Cerebellar nuclear complex (tissue), 1 donor: ENCODE measurements around the gene HS3ST6.
A peak's percentile ranks its signal among the peaks of the same experiment; 100 is the strongest.
"Not testable (repeated sequence)": the region's sequence is repeated elsewhere in the genome, so short reads cannot be mapped to it uniquely, and the experiment has no call there.

Experiments
- DNase-seq, 2 experiments: peaks; one replicate each; lab custom pipeline; 2025; lab: John Stamatoyannopoulos, UW

Gene HS3ST6

GRCh38 chr16:1918351-1919326 is at the start of gene HS3ST6:
HS3ST6 (minus strand) TSS chr16:1918415; CDS start chr16:1918323, 92 bp downstream.
- DNase-seq = no peak

GRCh38 chr16:1966460-1966859 is 48.2 kb upstream of the HS3ST6 start, which contains the start of gene RNF151:
RNF151 (plus strand) TSS chr16:1966856; CDS start chr16:1966882, 26 bp downstream.
- no peak for DNase-seq

DNA sequence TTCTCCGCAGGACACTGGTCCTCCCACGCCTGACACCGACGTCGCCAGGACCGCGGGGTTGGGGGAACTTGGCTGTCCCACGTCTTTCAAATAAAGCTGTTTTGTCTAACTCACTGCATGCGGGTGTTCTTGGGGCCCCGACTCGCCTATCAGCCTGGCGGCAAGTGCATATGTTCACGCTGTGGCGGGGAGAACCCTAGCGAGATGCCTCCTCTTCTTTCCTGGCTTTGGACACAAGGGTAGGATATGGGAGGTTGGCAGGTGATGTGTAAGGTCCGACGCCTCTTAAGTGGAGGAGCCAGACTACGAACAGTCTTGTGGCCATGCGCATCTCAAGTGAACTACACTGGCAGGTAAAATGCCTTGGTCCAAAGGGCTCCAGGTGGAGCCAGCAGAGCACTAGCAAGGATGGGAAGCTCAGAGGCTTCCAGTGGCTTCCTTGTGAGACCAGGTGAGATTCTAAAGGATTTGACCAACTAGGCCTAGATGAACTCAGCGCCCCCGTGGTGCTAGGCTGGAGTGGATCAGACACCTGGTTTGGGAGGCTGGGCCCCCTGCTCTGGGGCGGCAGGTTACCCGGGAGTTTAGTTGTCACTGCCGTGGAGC is 47.3 kb upstream of the HS3ST6 start:
- DNase-seq = no peak

- DNase-seq = peak; percentile 91 to 94
These were observed 46.5 kb upstream of the HS3ST6 start, which contains the start of gene RPS2 for GRCh38 chr16:1964506-1965395. RPS2 (minus strand) TSS chr16:1964826; CDS start chr16:1964625, 201 bp downstream.

DNA sequence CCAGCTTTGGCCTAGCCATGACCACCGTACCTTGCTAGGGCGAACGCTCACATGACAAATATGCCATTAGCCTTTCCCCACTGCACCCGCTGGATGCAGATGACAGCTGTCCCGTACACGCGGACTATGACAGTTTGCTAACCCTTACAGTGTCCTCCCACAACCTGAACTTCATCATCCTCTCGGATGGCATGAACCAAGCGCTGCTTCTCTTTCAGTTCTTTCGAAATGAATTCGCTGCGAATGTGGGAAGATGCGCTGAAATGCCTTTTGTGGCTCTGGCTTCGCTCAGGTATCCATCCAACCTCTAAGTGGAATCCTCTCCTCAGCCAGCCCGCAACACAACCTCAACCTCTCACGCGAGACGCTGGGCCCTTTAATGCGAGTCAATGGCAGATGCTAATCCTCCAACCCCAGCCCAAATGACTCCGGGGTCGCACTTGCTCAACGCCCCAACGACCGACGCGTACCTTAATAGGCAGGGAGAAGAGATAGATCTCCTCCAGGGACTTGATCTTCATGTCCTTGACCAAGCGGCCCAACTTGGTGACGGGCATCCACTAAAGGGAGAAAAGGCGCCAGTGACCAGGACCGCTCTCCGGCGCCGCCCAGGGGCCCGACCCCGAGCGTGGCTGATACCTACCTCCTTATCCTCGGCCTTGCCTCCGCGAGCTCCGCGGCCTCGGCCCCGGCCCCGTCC is 45.7 kb upstream of the HS3ST6 start:
- no peak for DNase-seq

DNA sequence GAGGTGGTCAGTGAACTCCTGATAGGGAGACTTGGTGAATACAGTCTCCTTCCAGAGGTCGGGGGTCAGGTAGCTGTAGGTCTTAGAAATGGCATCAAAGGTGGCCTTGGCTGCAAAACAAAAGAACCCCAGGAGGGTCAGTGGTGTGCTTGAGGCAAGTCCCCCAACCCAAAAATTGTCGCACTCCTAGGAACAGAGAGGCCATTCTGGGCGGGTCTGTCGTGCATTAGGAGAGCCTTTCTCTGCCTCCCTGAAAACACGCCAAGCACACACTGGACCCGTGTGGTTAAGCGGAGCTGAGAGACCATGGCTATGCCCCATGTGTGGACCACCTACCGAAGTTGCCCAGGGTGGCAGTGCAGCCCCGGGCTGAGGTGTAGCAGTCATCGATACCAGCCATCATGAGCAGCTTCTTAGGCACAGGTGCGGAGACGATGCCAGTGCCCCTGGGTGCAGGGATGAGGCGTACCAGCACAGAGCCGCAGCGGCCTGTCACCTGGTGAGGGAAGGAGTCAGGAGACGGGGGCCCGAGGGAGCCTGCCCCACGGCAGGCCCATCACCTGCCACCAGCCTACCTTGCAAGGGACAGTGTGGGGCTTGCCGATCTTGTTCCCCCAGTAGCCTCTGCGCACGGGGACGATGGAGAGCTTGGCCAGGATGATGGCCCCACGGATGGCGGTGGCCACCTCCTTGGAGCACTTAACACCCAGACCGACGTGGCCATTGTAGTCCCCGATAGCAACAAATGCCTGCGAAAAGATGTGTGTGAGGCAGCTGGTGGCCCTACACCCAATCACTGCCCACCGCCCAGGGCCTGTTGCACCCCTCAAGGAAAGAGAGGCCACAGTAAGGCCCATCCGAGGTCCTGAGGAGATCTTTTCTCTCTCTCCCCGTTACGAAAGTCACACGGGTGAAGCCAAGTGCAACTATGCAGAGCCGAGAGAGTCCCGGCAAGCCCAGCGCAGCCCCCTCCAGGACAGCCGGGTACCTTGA is 44.2 kb upstream of the HS3ST6 start:
- DNase-seq = not testable (repeated sequence)

DNA sequence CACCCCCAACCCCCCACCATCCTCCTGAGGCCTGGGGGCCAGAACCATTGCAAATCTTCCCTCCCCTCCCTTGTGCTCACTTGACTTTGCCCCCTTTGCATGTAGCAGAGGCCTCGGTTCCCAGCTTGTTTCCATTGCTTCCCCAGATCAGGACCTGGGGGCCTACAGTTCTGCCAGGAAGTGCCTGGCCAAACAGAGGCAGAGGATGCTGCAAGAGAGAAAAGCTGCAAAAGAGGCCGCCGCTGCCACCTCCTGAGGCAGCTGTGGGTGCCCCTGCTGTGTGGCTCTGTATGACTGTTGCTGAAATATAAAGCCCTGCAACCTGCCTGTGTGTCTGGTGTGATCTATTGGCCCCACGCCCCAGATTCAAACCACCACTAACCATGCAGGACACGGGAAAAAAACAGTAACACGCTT is 43.4 kb upstream of the HS3ST6 start:
- no peak for DNase-seq

- no peak for DNase-seq
These were observed 42.7 kb upstream of the HS3ST6 start for GRCh38 chr16:1960665-1961630.

- no peak for DNase-seq
These were observed 41.2 kb upstream of the HS3ST6 start, which contains the start of gene NDUFB10 for GRCh38 chr16:1959269-1960039. NDUFB10 (plus strand) TSS chr16:1959538; CDS start chr16:1959625, 87 bp downstream.

DNA sequence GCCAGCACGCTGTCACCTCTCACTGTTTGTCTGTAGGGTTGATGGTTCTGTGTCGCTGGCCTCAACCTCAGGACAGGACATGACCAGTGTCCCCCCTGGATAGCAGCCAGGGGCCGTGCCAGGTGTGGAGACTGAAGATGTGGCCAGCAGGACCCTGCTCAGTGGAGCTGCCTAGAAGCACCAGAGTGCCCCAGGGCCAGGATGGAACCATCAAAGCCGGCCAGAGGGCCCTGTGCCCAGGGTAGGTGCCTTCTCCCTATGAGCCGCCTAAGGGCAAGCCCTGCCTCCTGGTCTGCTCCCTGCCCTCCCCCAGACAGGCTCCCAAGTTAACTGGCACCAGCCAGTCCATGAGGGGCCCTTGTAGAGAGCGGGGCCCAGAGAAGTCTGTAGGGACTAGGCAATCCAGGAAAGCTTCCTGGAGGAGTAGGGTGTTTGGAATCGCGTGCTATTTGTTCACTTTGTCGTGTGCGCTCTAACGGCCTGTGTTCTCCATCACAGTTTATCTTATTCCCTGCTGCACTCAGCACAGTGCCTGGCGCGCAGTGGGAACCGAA is 40.6 kb upstream of the HS3ST6 start:
- DNase-seq = no peak

GRCh38 chr16:1958143-1958491 is 39.9 kb upstream of the HS3ST6 start:
- not testable (repeated sequence) for DNase-seq

DNA sequence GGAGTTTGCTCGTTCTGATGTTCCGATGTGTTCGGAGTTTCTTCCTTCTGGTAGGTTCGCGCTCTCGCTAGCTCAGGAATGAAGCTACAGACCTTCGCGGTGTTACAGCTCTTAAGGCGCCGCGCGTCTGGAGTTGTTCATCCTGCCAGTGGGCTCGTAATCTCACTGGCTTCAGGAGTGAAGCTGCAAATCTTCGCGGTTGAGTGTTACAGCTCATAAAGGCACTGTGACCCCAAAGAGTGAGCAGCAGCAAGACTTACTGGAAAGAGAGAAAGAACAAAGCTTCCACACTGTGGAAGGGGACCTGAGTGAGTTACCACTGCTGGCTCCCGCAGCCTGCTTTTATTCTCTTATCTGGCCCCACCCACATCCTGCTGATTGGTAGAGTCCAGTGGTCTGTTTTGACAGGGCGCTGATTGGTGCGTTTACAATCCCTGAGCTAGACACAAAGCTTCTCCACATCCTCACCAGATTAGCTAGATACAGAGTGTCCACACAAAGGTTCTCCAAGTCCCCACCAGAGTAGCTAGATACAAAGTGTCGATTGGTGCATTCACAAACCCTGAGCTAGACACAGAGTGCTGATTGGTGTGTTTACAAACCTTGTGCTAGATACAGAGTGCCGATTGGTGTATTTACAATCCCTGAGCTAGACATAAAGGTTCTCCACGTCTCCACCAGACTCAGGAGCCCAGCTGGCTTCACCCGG is 39.4 kb upstream of the HS3ST6 start:
- not testable (repeated sequence) for DNase-seq

DNA sequence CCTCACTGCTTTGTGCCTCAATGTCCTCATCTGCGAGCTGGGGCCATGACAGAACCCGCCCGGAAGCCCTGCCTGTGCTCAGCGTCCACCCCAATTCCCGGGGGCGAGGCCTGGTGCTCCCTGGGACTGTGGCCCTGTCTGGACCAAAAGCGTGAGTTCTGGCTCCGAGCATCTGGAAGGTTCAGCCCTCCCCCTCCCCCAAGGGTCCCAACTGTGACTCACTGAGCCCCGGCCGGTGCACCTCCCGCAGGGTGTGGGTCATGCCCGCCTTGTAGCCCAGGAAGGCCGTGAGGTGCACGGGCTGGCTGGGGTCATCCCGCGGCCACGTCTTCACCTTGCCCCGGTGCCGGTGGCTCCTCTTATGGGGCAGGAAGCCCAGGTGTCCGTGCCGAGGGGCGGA is 35.5 kb upstream of the HS3ST6 start:
- DNase-seq = no peak

GRCh38 chr16:1950559-1950958 is 32.3 kb upstream of the HS3ST6 start:
- DNase-seq = no peak

DNA sequence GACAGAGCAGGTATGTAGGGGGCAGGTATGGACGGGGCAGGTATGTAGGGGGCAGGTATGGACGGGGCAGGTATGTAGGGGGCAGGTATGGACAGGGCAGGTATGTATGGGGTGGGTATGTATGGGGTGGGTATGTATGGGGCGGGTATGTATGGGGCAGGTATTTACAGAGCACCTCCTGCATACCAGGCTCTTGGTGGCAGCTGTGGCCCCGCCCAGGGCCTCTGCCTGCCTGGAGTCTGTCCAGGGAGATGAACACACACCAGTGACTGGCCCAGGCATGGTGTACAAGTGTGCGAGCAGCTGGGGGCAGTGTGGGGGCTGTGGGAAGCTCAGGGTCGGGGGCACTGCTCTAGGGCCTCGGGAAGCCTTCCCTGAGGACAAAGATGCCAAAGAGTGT is 31.8 kb upstream of the HS3ST6 start:
- DNase-seq = no peak

GRCh38 chr16:1949507-1949906 is 31.3 kb upstream of the HS3ST6 start:
- no peak for DNase-seq

DNA sequence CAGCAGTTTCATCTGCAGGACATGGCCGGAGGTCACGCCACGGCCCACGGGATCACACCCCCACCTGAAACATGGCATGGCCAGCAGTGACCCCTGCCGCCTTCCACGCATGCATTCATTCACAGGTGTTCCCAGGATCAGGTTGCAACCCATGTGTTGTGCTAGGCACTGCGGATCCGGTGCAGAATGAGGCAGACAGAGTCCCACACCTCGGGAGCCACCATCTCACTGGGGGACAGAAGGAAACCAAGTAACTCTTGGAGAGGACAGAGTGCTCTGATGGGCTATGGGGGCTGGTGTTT is 29.1 kb upstream of the HS3ST6 start:
- no peak for DNase-seq
